ENCODE results near the gene SAMD5. TPM values are rescaled to one million over a fixed set of nuclear protein-coding genes. Genes with fewer than 3 reads are reported as not detected.

The SAMD5 gene
- total and polyA plus RNA-seq, 2 experiments from 2014 or later: 1.9 to 12.6 TPM

DNA sequence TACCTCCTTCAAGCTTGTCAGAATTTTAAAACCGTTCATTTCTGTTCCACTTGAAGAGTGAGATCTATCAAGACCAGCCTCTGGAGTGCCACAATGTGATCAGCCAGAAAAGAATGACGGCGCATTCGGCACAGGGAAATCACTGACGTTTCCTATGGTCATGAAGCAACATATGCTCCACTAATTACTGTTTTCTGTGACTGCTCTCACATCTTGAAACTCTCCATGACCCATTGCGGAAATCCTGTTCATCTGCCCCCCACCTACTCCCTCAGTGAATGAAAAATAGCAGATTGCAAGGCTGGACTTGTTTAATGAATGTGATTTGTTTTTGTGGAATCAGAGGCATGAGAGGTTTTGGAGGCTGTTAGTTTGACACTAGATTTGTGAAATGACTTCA is 53.2 kb downstream of the SAMD5 start:
- TF ChIP-seq EZH2 (IDR thresholded peaks at IDR 0.05; ENCODE audit: borderline replicate concordance): no peak
- no peak for TF ChIP-seq CTCF (IDR thresholded peaks at IDR 0.05; ENCODE audit: poor library complexity)
- TF ChIP-seq EZH2phosphoT487 (IDR thresholded peaks at IDR 0.05; ENCODE audit: low read depth, severe bottlenecking, unreplicated experiment): no peak
- Histone ChIP-seq H3K9me3 (ENCODE audit: low read depth) (no peaks in the 10 kb centered on the region), H3K9me2 (replicated peaks; ENCODE audit: insufficient read depth) (no peaks in the 10 kb centered on the region), H3K36me3 (replicated peaks; ENCODE audit: insufficient read depth, low read depth) (no peaks in the 10 kb centered on the region), H3K4me1 (ENCODE audit: insufficient read depth) (peaks cover 5% of the 10 kb centered on the region), H3K79me2 (peaks cover 34% of the 10 kb centered on the region), H2AFZ (no peak overlapping the region), H3K4me2 (no peak overlapping the region), H3K27me3 (no peaks in the 10 kb centered on the region), H4K20me1 (ENCODE audit: insufficient read depth, poor library complexity, severe bottlenecking) (no peaks in the 10 kb centered on the region), H3K4me3 (no peak overlapping the region), H3K27ac (no peak overlapping the region)
- DNase-seq (ENCODE audit: low spot score): no peak
- WGBS (ENCODE audit: low lambda C conversion rate, missing lambda C conversion rate): 90% methylated on average over 6 of the region's 6 CpGs

- 57% methylated on average over 2 of the region's 2 CpGs for WGBS (ENCODE audit: low lambda C conversion rate, missing lambda C conversion rate)
- Histone ChIP-seq H3K79me2 (peaks cover 21% of the 10 kb centered on the region), H3K4me2 (no peak overlapping the region), H4K20me1 (ENCODE audit: insufficient read depth, poor library complexity, severe bottlenecking) (no peaks in the 10 kb centered on the region), H3K4me1 (ENCODE audit: insufficient read depth) (peaks cover 5% of the 10 kb centered on the region), H3K9me2 (replicated peaks; ENCODE audit: insufficient read depth) (no peaks in the 10 kb centered on the region), H3K4me3 (no peak overlapping the region), H2AFZ (no peak overlapping the region), H3K36me3 (replicated peaks; ENCODE audit: insufficient read depth, low read depth) (no peaks in the 10 kb centered on the region), H3K9me3 (ENCODE audit: low read depth) (no peaks in the 10 kb centered on the region), H3K27me3 (no peaks in the 10 kb centered on the region), H3K27ac (no peak overlapping the region)
- DNase-seq (ENCODE audit: low spot score): no peak
- TF ChIP-seq EZH2phosphoT487 (IDR thresholded peaks at IDR 0.05; ENCODE audit: low read depth, severe bottlenecking, unreplicated experiment) (no peak), CTCF (IDR thresholded peaks at IDR 0.05; ENCODE audit: poor library complexity) (no peak), EZH2 (IDR thresholded peaks at IDR 0.05; ENCODE audit: borderline replicate concordance) (no peak)
Observed at GRCh38 chr6:147563472-147563871, 55.0 kb downstream of the SAMD5 start.

- Histone ChIP-seq H4K20me1 (ENCODE audit: insufficient read depth, poor library complexity, severe bottlenecking) (no peaks in the 10 kb centered on the region), H3K27ac (no peak overlapping the region), H3K9me2 (replicated peaks; ENCODE audit: insufficient read depth) (no peaks in the 10 kb centered on the region), H3K79me2 (peaks cover 21% of the 10 kb centered on the region), H2AFZ (no peak overlapping the region), H3K36me3 (replicated peaks; ENCODE audit: insufficient read depth, low read depth) (no peaks in the 10 kb centered on the region), H3K4me2 (no peak overlapping the region), H3K27me3 (no peaks in the 10 kb centered on the region), H3K4me1 (ENCODE audit: insufficient read depth) (peaks cover under 1% of the 10 kb centered on the region), H3K9me3 (ENCODE audit: low read depth) (no peaks in the 10 kb centered on the region), H3K4me3 (no peak overlapping the region)
- no peak for TF ChIP-seq EZH2phosphoT487 (IDR thresholded peaks at IDR 0.05; ENCODE audit: low read depth, severe bottlenecking, unreplicated experiment)
- no peak for TF ChIP-seq CTCF (IDR thresholded peaks at IDR 0.05; ENCODE audit: poor library complexity)
- no peak for TF ChIP-seq EZH2 (IDR thresholded peaks at IDR 0.05; ENCODE audit: borderline replicate concordance)
- no peak for DNase-seq (ENCODE audit: low spot score)
- WGBS (ENCODE audit: low lambda C conversion rate, missing lambda C conversion rate): 50% methylated on average over 1 of the region's 1 CpG
Observed at GRCh38 chr6:147564556-147564955, 56.1 kb downstream of the SAMD5 start.

All from hepatocyte (in vitro differentiated cells).